OCI-LY7 (cell line): ENCODE results near the gene ZNF423. TPM values are rescaled to one million over a fixed set of nuclear protein-coding genes. Genes with fewer than 3 reads are reported as not detected.

Source experiments
- BruUV-seq: library from RNA; stranded (reverse); fragments of 400-500 nt; replicated peaks from 2 replicates; lab custom pipeline; 2021; lab: Mats Ljungman, UMichigan
- CTCF ChIA-PET: fragments of 300-600 bp; sonication (Branson Sonifier 250); formaldehyde crosslinking; loops from one replicate; lab custom pipeline; 2022; ENCODE audit warnings: antibody characterized with exemption; ENCODE audit not compliant: unreplicated experiment; lab: Charles Lee
- POLR2A ChIA-PET: fragments of 300-600 bp; sonication (Branson Sonifier 250); formaldehyde crosslinking; loops from one replicate; lab custom pipeline; 2022; ENCODE audit warnings: antibody characterized with exemption; lab: Charles Lee
- DNase-seq: peaks from one replicate; pipeline ENCODE4 v3.0.0-alpha.2; 2015; ENCODE audit warnings: low spot score
- H2AFZ ChIP-seq: fragments of 200-600 bp; sonication (generic), shearing (Covaris generic); 2 replicates; pipeline ENCODE4 v1.6.1; 2014; ENCODE audit warnings: mild to moderate bottlenecking, antibody characterized with exemption, low read length, moderate library complexity
- H3K27ac ChIP-seq: fragments of 200-600 bp; sonication (generic); 2 replicates; pipeline ENCODE4 v1.5.1; 2014; ENCODE audit warnings: mixed run types, low read depth, mild to moderate bottlenecking, moderate library complexity, low read length, inconsistent platforms; ENCODE audit not compliant: poor library complexity, severe bottlenecking
- H3K36me3 ChIP-seq: fragments of 200-600 bp; sonication (generic); 2 replicates; pipeline ENCODE4 v1.6.1; 2014; ENCODE audit warnings: mild to moderate bottlenecking, antibody characterized with exemption, low read length, moderate library complexity, mixed read lengths; ENCODE audit not compliant: insufficient read depth
- H3K4me1 ChIP-seq: fragments of 200-600 bp; sonication (generic); 2 replicates; pipeline ENCODE4 v1.5.1; 2014; ENCODE audit warnings: mild to moderate bottlenecking, low read length; ENCODE audit not compliant: insufficient read depth, poor library complexity, severe bottlenecking
- H3K4me2 ChIP-seq: fragments of 200-600 bp; sonication (generic); 2 replicates; pipeline ENCODE4 v1.6.1; 2014; ENCODE audit warnings: mild to moderate bottlenecking, low read length
- H3K4me3 ChIP-seq: fragments of 200-600 bp; sonication (generic); 2 replicates; pipeline ENCODE4 v1.5.1; 2014; ENCODE audit warnings: mild to moderate bottlenecking, low read depth, low read length; ENCODE audit not compliant: poor library complexity, severe bottlenecking
- H3K79me2 ChIP-seq: fragments of 200-600 bp; sonication (generic); 2 replicates; pipeline ENCODE4 v1.6.1; 2016; ENCODE audit warnings: low read depth, mild to moderate bottlenecking, low read length, moderate library complexity, mixed read lengths; ENCODE audit not compliant: insufficient read depth
- H3K9me2 ChIP-seq: fragments of 200-600 bp; sonication (generic); 2 replicates; pipeline ENCODE4 v1.6.1; 2016; ENCODE audit warnings: mild to moderate bottlenecking, low read length, mixed read lengths; ENCODE audit not compliant: insufficient read depth
- H3K9me3 ChIP-seq: fragments of 200-600 bp; sonication (generic); 2 replicates; pipeline ENCODE4 v1.6.1; 2014; ENCODE audit warnings: mild to moderate bottlenecking, mixed run types, low read length, mixed read lengths
- H4K20me1 ChIP-seq: fragments of 200-600 bp; sonication (generic); 2 replicates; pipeline ENCODE4 v1.6.1; 2014; ENCODE audit warnings: mild to moderate bottlenecking, antibody characterized with exemption, low read length, moderate library complexity, mixed read lengths; ENCODE audit not compliant: insufficient read depth
- EZH2phosphoT487 ChIP-seq: fragments of 200-600 bp; sonication (generic); IDR thresholded peaks from 2 replicates; pipeline ENCODE4 v1.6.1; 2018; ENCODE audit warnings: low read depth, borderline replicate concordance, mild to moderate bottlenecking, mixed run types, antibody characterized with exemption, low read length, moderate library complexity, mixed read lengths
- intact Hi-C: fragments of 100-400 bp; cut with micrococcal nuclease; formaldehyde crosslinking; loops from one replicate; pipeline ENCODE4 v1.10.0; 2022; ENCODE audit not compliant: unreplicated experiment
- total RNA-seq, 2 experiments: library from RNA; depleted of rRNA in 1 of 2; stranded (reverse); fragments of >200 nt in 1 of 2; shearing (Covaris generic) in 1 of 2; gene quantifications; 2 replicates each; pipeline ENCODE4 v1.2.3, GENCODE V29; 2014 to 2022
- TF ChIP-seq, protein P1 (sequence below): fragments of 200-600 bp; sonication (generic); conservative IDR thresholded peaks from 2 replicates; pipeline ENCODE4 v1.5.1; 2014; ENCODE audit warnings: mild to moderate bottlenecking, antibody characterized with exemption, low read length, moderate library complexity, mixed read lengths

Gene ZNF423
- total RNA-seq, 2 experiments from 2014 or later: 0.09 to 0.13 TPM

DNA sequence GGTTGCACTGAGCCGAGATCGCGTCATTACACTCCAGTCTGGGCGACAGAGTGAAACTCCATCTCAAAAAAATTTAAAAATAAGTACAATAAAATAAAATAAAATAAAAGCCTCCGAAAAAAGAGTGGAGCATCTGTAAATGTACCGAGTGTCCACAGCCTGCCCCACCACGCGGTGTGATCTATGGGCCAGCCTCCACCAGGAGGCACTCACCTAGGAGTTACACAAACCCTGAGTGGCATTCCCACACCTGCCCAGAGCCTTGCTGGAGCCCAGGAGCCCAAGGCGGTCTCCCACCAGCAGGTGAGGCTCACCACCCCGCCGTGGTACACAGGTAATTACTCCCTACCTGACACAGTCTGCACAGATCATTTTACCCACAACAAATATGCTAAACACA, 183.2 kb downstream of the ZNF423 start:
- Histone ChIP-seq H3K79me2 (no peaks in the 10 kb centered on the region), H2AFZ (no peak overlapping the region), H3K9me3 (no peaks in the 10 kb centered on the region), H3K4me1 (no peaks in the 10 kb centered on the region), H3K9me2 (no peaks in the 10 kb centered on the region), H3K36me3 (no peaks in the 10 kb centered on the region), H4K20me1 (no peaks in the 10 kb centered on the region), H3K27ac (no peak overlapping the region), H3K4me2 (no peak overlapping the region), H3K4me3 (no peak overlapping the region)
- ChIA-PET CTCF (no interaction called here), POLR2A (no interaction called here)
- no TSS peak for BruUV-seq
- intact Hi-C loops: no loop called here
- TF ChIP-seq EZH2phosphoT487: no peak
- TF ChIP-seq, protein P1, sequence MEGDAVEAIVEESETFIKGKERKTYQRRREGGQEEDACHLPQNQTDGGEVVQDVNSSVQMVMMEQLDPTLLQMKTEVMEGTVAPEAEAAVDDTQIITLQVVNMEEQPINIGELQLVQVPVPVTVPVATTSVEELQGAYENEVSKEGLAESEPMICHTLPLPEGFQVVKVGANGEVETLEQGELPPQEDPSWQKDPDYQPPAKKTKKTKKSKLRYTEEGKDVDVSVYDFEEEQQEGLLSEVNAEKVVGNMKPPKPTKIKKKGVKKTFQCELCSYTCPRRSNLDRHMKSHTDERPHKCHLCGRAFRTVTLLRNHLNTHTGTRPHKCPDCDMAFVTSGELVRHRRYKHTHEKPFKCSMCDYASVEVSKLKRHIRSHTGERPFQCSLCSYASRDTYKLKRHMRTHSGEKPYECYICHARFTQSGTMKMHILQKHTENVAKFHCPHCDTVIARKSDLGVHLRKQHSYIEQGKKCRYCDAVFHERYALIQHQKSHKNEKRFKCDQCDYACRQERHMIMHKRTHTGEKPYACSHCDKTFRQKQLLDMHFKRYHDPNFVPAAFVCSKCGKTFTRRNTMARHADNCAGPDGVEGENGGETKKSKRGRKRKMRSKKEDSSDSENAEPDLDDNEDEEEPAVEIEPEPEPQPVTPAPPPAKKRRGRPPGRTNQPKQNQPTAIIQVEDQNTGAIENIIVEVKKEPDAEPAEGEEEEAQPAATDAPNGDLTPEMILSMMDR: no peak
- DNase-seq: no peak

DNA sequence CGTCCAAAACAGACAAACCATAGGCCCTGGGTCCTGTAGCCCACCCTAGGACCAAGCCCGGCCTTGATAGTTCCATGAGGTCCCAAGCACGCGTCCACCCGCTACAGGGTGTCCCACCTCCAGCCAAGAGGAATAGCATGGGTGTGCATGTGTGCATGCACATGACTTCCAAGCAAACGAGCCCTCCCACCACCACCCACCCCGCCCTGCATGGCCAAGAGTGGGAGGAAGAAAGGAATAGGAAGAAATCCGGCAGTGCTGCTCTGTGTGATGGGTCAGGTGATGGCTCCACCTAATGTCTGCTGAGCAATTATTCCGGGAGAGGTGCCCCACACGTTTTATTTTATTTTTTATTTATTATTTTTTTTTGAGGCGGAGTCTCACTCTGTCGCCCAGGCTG, 184.6 kb downstream of the ZNF423 start:
- Histone ChIP-seq H3K9me3 (no peaks in the 10 kb centered on the region), H3K4me2 (no peak overlapping the region), H4K20me1 (no peaks in the 10 kb centered on the region), H3K4me3 (no peak overlapping the region), H3K79me2 (no peaks in the 10 kb centered on the region), H2AFZ (no peak overlapping the region), H3K4me1 (no peaks in the 10 kb centered on the region), H3K9me2 (no peaks in the 10 kb centered on the region), H3K36me3 (no peaks in the 10 kb centered on the region), H3K27ac (no peak overlapping the region)
- no TSS peak for BruUV-seq
- DNase-seq: no peak
- intact Hi-C loops: no loop called here
- no peak for TF ChIP-seq EZH2phosphoT487
- TF ChIP-seq, protein P1: no peak
- ChIA-PET CTCF (no interaction called here), POLR2A (no interaction called here)

DNA sequence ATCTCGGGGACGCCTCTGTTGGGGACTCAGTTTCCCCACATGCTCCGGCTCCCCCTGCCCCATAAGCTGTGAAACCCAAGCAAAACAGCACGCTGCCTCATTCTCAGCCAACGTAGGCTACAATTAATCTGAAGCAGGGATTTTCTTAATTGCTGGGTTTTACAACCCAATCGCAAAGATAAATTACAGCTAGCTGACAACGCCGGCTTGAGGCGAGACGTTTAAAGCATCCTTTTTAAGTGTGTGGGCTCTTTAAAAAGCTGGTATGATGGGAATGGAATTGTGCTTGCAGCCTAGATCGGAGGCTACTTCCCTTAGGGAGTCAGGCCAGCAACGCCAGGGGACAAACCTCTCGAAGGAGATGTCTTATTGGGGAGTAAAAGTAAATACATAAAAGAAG, 185.3 kb downstream of the ZNF423 start:
- H3K4me1 ChIP-seq: no peaks in the 10 kb centered on the region
- H3K9me3 ChIP-seq: no peaks in the 10 kb centered on the region
- ChIA-PET POLR2A (interaction anchor here (0.6 kb wide), 1 partner anchor 186 kb away, joined by 3 read pairs; no protein-coding TSS in a partner anchor), CTCF (no interaction called here)
- DNase-seq: no peak
- H2AFZ ChIP-seq: no peak overlapping the region
- no peaks in the 10 kb centered on the region for H3K36me3 ChIP-seq
- no TSS peak for BruUV-seq
- no peak overlapping the region for H3K27ac ChIP-seq
- intact Hi-C loops: no loop called here
- no peaks in the 10 kb centered on the region for H3K79me2 ChIP-seq
- H3K9me2 ChIP-seq: no peaks in the 10 kb centered on the region
- no peak overlapping the region for H3K4me3 ChIP-seq
- no peak for TF ChIP-seq EZH2phosphoT487
- TF ChIP-seq, protein P1: no peak
- H4K20me1 ChIP-seq: no peaks in the 10 kb centered on the region
- H3K4me2 ChIP-seq: no peak overlapping the region
